Lower leg skin (tissue), 3 donors: ENCODE results near the gene CD52.

Experiments
- POLR2A ChIP-seq, 2 donors: fragments of 450-650 bp; IDR thresholded peaks; one replicate each; pipeline ENCODE4 v1.6.1; 2016 to 2017; ENCODE audit warnings: antibody characterized with exemption in 2 of 2, mild to moderate bottlenecking in 1 of 2, moderate library complexity in 1 of 2
- TF ChIP-seq, protein P1 (sequence below), 3 donors: fragments of 450-650 bp; IDR thresholded peaks; one replicate each; pipeline ENCODE4 v1.5.1; 2016; ENCODE audit warnings: antibody characterized with exemption in 3 of 3, mild to moderate bottlenecking in 3 of 3, moderate library complexity in 2 of 3

- no peak for TF ChIP-seq POLR2A (IDR thresholded peaks at IDR 0.05)
- TF ChIP-seq, protein P1, sequence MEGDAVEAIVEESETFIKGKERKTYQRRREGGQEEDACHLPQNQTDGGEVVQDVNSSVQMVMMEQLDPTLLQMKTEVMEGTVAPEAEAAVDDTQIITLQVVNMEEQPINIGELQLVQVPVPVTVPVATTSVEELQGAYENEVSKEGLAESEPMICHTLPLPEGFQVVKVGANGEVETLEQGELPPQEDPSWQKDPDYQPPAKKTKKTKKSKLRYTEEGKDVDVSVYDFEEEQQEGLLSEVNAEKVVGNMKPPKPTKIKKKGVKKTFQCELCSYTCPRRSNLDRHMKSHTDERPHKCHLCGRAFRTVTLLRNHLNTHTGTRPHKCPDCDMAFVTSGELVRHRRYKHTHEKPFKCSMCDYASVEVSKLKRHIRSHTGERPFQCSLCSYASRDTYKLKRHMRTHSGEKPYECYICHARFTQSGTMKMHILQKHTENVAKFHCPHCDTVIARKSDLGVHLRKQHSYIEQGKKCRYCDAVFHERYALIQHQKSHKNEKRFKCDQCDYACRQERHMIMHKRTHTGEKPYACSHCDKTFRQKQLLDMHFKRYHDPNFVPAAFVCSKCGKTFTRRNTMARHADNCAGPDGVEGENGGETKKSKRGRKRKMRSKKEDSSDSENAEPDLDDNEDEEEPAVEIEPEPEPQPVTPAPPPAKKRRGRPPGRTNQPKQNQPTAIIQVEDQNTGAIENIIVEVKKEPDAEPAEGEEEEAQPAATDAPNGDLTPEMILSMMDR (IDR thresholded peaks at IDR 0.05), result no peak
Observed at GRCh38 chr1:26297057-26297790, 20.5 kb upstream of the CD52 start.
